ENCODE data around the gene L3MBTL4. TPM values are rescaled to one million over a fixed set of nuclear protein-coding genes. Genes with fewer than 3 reads are reported as not detected.

Gene L3MBTL4
- total RNA-seq, 2 experiments from 2014 or later: 0.19 to 0.47 TPM

DNA sequence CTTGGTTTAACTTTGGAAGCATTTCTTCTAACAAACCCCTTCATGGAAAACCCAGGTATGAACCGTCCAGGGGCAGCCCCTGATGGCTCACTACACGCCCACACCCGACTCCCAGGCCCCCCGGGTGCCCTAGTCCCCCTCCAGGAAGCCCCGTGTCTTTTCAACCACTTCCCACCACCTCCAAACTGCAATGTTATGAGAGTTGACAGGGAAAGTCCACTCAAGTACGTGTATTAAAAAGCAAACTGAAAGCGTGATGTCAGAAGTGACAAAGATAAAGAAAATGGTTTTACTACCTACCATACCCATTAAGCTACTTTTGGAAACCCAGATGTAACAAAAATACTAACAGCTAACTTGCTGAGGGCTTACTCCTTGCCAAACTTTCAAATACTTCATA is 51.5 kb downstream of the L3MBTL4 start:
- Histone ChIP-seq H3K27me3 (ENCODE audit: control insufficient read depth in 1 of 2, insufficient read depth in 2 of 2, low read length in 2 of 2) (no peaks in the 10 kb centered on the region), H3K9me3 (ENCODE audit: control insufficient read depth in 1 of 2, insufficient read depth in 1 of 2, low read length in 2 of 2) (peaks cover 0 to 6% of the 10 kb centered on the region in 2 experiments), H3K36me3 (ENCODE audit: insufficient read depth, low read length) (no peaks in the 10 kb centered on the region), H3K4me1 (ENCODE audit: insufficient read depth, low read length) (no peaks in the 10 kb centered on the region), H3K4me3 (ENCODE audit: low read length) (no peak overlapping the region), H3K27ac (ENCODE audit: low read depth in 1 of 2, low read length in 2 of 2) (no peak overlapping the region)
- Mint-ChIP-seq H3K4me1 (ENCODE audit: low read depth) (no peaks in the 10 kb centered on the region), H3K27me3 (no peaks in the 10 kb centered on the region), H3K4me3 (no peak overlapping the region), H3K27ac (no peak overlapping the region), H3K36me3 (ENCODE audit: low read depth) (no peaks in the 10 kb centered on the region), H3K9me3 (no peaks in the 10 kb centered on the region)
- POLR2A ChIA-PET: no interaction called here
- CTCF ChIA-PET: no interaction called here
- intact Hi-C loops (cut with DNase I, micrococcal nuclease): no loop called here
- TF ChIP-seq, protein P1, sequence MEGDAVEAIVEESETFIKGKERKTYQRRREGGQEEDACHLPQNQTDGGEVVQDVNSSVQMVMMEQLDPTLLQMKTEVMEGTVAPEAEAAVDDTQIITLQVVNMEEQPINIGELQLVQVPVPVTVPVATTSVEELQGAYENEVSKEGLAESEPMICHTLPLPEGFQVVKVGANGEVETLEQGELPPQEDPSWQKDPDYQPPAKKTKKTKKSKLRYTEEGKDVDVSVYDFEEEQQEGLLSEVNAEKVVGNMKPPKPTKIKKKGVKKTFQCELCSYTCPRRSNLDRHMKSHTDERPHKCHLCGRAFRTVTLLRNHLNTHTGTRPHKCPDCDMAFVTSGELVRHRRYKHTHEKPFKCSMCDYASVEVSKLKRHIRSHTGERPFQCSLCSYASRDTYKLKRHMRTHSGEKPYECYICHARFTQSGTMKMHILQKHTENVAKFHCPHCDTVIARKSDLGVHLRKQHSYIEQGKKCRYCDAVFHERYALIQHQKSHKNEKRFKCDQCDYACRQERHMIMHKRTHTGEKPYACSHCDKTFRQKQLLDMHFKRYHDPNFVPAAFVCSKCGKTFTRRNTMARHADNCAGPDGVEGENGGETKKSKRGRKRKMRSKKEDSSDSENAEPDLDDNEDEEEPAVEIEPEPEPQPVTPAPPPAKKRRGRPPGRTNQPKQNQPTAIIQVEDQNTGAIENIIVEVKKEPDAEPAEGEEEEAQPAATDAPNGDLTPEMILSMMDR (IDR thresholded peaks at IDR 0.05): no peak
- ATAC-seq (ENCODE audit: poor library complexity): no peak
- DNase-seq: no peak

- Histone ChIP-seq H3K36me3 (ENCODE audit: insufficient read depth, low read length) (no peaks in the 10 kb centered on the region), H3K4me3 (ENCODE audit: low read length) (no peak overlapping the region), H3K27me3 (ENCODE audit: control insufficient read depth in 1 of 2, insufficient read depth in 2 of 2, low read length in 2 of 2) (no peaks in the 10 kb centered on the region), H3K4me1 (ENCODE audit: insufficient read depth, low read length) (no peaks in the 10 kb centered on the region), H3K27ac (ENCODE audit: low read depth in 1 of 2, low read length in 2 of 2) (no peak overlapping the region), H3K9me3 (ENCODE audit: control insufficient read depth in 1 of 2, insufficient read depth in 1 of 2, low read length in 2 of 2) (peaks cover 0 to 3% of the 10 kb centered on the region in 2 experiments)
- CTCF ChIA-PET: no interaction called here
- POLR2A ChIA-PET: no interaction called here
- Mint-ChIP-seq H3K4me3 (no peak overlapping the region), H3K36me3 (ENCODE audit: low read depth) (no peaks in the 10 kb centered on the region), H3K27ac (no peak overlapping the region), H3K4me1 (ENCODE audit: low read depth) (no peaks in the 10 kb centered on the region), H3K9me3 (no peaks in the 10 kb centered on the region), H3K27me3 (no peaks in the 10 kb centered on the region)
- no peak for DNase-seq
- intact Hi-C loops (cut with DNase I, micrococcal nuclease): no loop called here
- TF ChIP-seq, protein P1 (IDR thresholded peaks at IDR 0.05): no peak
- ATAC-seq (ENCODE audit: poor library complexity): no peak
Observed at GRCh38 chr18:6362559-6363129, 52.1 kb downstream of the L3MBTL4 start.

DNA sequence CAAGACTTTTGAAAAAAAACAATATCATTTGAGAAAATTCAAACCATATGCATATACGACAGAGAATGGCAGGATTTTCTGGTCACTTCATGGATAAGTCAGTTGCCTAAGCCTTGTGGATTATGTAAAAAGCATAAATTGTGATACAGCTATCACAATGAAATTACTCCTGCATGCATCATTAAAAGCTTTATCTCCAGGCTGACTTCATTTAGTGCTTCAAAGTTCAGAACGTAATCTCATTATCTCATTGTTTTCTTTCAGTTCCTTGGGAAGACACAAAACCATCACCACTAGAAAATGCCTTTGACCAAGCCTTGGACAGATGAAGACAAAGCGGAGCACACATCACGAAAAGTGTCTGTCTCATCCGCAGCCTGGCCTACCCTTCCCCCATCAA is 57.0 kb downstream of the L3MBTL4 start:
- DNase-seq (no peak), ATAC-seq (ENCODE audit: poor library complexity) (no peak)
- Mint-ChIP-seq H3K27me3 (no peaks in the 10 kb centered on the region), H3K4me1 (ENCODE audit: low read depth) (no peaks in the 10 kb centered on the region), H3K4me3 (no peak overlapping the region), H3K36me3 (ENCODE audit: low read depth) (no peaks in the 10 kb centered on the region), H3K9me3 (peaks cover 3% of the 10 kb centered on the region), H3K27ac (no peak overlapping the region)
- no peaks in the 10 kb centered on the region for H3K4me1 ChIP-seq (ENCODE audit: insufficient read depth, low read length)
- ChIA-PET POLR2A (no interaction called here), CTCF (no interaction called here)
- no peaks in the 10 kb centered on the region for H3K36me3 ChIP-seq (ENCODE audit: insufficient read depth, low read length)
- H3K27ac ChIP-seq (ENCODE audit: low read depth in 1 of 2, low read length in 2 of 2): no peak overlapping the region
- H3K4me3 ChIP-seq (ENCODE audit: low read length): no peak overlapping the region
- H3K27me3 ChIP-seq (ENCODE audit: control insufficient read depth in 1 of 2, insufficient read depth in 2 of 2, low read length in 2 of 2): no peaks in the 10 kb centered on the region
- TF ChIP-seq, protein P1 (IDR thresholded peaks at IDR 0.05): no peak
- intact Hi-C loops (cut with DNase I, micrococcal nuclease): no loop called here
- H3K9me3 ChIP-seq (ENCODE audit: control insufficient read depth in 1 of 2, insufficient read depth in 1 of 2, low read length in 2 of 2): no peaks in the 10 kb centered on the region
